GM12875 (cell line): ENCODE results near the gene LPP.

Experiments used
- H3K4me3 ChIP-seq: one replicate; pipeline ENCODE4 v1.5.1; 2011; ENCODE audit warnings: low read depth, low read length, control low read depth
- CTCF ChIP-seq: IDR thresholded peaks from 2 replicates; pipeline ENCODE4 v1.5.1; 2011; ENCODE audit warnings: low read depth, mild to moderate bottlenecking, control low read depth, inconsistent platforms, low read length, moderate library complexity, borderline replicate concordance; ENCODE audit not compliant: insufficient read depth

Gene LPP

GRCh38 chr3:188656196-188656982 is 502.4 kb downstream of the LPP start:
- H3K4me3 ChIP-seq: no peak overlapping the region
- no peak for TF ChIP-seq CTCF

GRCh38 chr3:188658606-188659005 is 504.6 kb downstream of the LPP start:
- no peak overlapping the region for H3K4me3 ChIP-seq
- no peak for TF ChIP-seq CTCF

GRCh38 chr3:188659449-188660090 is 505.6 kb downstream of the LPP start:
- no peak for TF ChIP-seq CTCF
- H3K4me3 ChIP-seq: no peak overlapping the region

GRCh38 chr3:188660415-188660814 is 506.5 kb downstream of the LPP start:
- no peak overlapping the region for H3K4me3 ChIP-seq
- TF ChIP-seq CTCF: no peak

- no peak overlapping the region for H3K4me3 ChIP-seq
- TF ChIP-seq CTCF: no peak
Observed at GRCh38 chr3:188661806-188662205, 507.8 kb downstream of the LPP start.

GRCh38 chr3:188662214-188662613 is 508.3 kb downstream of the LPP start:
- TF ChIP-seq CTCF: no peak
- no peak overlapping the region for H3K4me3 ChIP-seq

GRCh38 chr3:188662795-188663194 is 508.8 kb downstream of the LPP start:
- H3K4me3 ChIP-seq: no peak overlapping the region
- TF ChIP-seq CTCF: no peak
